Measurements from ENCODE around the gene ENC1. TPM values are rescaled to one million over a fixed set of nuclear protein-coding genes. Genes with fewer than 3 reads are reported as not detected.

The ENC1 gene
- total RNA-seq, 1 donor from 2014 or later, result 71.7 TPM

DNA sequence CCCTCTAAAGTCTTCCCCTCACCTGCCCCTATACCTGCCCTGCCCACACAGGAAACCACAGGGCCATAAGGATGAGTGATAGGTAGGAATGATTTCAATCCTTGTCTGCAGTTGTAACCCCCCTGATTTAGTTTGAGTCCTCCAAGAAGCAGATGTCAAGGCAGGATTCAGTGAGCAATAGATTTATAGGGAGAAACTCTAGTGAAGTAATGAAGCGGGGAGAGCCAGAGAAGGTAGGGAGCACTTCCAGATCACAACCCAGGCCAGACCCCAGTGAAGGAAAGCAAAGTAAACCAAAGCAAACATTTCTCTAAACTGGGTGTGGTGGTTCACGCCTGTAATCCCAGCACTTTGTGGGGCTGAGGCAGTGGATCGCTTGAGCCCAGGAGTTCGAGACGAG, 22.4 kb downstream of the ENC1 start:
- Mint-ChIP-seq H3K36me3 (ENCODE audit: insufficient read depth) (no peaks in the 10 kb centered on the region), H3K27ac (no peak overlapping the region), H3K4me1 (ENCODE audit: low read depth) (peaks cover 34% of the 10 kb centered on the region), H3K27me3 (peaks cover 3% of the 10 kb centered on the region), H3K4me3 (ENCODE audit: low read depth) (no peak overlapping the region), H3K9me3 (ENCODE audit: low read depth) (no peaks in the 10 kb centered on the region)
- TF ChIP-seq, protein P1, sequence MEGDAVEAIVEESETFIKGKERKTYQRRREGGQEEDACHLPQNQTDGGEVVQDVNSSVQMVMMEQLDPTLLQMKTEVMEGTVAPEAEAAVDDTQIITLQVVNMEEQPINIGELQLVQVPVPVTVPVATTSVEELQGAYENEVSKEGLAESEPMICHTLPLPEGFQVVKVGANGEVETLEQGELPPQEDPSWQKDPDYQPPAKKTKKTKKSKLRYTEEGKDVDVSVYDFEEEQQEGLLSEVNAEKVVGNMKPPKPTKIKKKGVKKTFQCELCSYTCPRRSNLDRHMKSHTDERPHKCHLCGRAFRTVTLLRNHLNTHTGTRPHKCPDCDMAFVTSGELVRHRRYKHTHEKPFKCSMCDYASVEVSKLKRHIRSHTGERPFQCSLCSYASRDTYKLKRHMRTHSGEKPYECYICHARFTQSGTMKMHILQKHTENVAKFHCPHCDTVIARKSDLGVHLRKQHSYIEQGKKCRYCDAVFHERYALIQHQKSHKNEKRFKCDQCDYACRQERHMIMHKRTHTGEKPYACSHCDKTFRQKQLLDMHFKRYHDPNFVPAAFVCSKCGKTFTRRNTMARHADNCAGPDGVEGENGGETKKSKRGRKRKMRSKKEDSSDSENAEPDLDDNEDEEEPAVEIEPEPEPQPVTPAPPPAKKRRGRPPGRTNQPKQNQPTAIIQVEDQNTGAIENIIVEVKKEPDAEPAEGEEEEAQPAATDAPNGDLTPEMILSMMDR (IDR thresholded peaks at IDR 0.05; ENCODE audit: unreplicated experiment), result no peak
- DNase-seq (ENCODE audit: low spot score, unreplicated experiment), result no peak

DNA sequence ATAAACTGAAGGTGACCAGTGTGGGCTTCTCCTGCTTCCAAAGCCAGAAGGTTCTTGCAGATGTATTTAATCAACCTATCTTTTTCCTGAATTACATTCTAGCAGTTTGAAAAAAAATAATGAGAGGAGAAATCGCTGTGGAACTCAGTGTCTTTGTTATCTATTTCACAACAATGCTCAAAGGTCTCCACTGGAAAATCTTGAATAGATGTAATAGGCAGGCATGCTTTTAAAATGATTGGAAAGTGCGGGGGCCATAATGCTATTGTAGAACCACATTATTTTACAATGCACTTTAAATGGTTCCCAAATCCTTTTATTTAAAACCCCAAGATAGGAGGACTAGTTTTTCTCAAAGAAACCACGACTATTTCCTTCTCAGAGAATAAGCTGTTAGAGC, 23.3 kb downstream of the ENC1 start:
- Mint-ChIP-seq H3K27me3 (peaks cover 3% of the 10 kb centered on the region), H3K4me1 (ENCODE audit: low read depth) (peaks cover 29% of the 10 kb centered on the region), H3K27ac (no peak overlapping the region), H3K4me3 (ENCODE audit: low read depth) (no peak overlapping the region), H3K36me3 (ENCODE audit: insufficient read depth) (no peaks in the 10 kb centered on the region), H3K9me3 (ENCODE audit: low read depth) (no peaks in the 10 kb centered on the region)
- DNase-seq (ENCODE audit: low spot score, unreplicated experiment), result no peak
- TF ChIP-seq, protein P1 (IDR thresholded peaks at IDR 0.05; ENCODE audit: unreplicated experiment), result no peak

DNA sequence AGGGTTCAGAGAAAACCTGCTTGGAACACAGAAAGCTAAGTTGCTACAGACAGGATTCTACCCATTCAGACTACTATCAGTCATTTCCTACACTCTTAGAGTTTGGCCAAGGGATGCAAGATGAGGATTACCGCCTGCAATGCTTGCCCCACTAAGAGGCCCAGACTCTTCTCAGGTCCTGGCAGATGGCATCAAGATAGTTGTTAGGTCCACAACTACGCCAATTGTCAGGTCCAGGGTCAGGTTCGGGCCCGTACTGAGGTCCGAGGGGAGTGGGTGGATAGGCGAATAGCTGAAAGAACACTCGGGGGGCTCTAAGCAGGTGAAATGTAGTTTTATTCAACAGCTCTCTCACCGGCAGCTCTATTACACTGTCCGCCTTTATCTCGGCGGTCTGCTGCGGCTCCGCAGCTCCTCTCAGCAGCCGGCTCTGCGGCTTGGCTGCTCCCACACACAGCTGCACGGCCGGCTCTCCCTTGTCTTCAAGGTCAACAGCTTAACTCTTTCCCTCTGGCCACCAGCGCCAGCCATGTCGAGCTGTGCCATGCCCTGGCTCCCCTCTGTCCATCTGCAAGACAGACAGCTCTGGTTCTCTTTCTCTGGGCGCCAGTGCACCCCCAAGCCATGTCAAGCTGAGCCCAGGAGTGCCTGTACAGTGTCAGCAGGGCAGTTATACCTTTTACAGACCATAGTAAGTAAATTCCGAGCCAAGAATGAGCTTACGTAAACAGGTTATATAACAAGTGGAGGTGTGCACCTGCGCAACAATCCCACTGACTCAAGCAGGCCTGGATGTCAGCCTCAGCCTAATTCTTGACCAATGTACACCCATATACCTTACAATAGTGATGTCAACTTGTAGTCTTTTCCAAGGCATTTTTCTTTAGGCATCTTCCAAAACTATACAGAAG, 24.0 kb downstream of the ENC1 start:
- TF ChIP-seq, protein P1 (IDR thresholded peaks at IDR 0.05; ENCODE audit: unreplicated experiment), result no peak
- Mint-ChIP-seq H3K36me3 (ENCODE audit: insufficient read depth) (no peaks in the 10 kb centered on the region), H3K27me3 (peaks cover 3% of the 10 kb centered on the region), H3K9me3 (ENCODE audit: low read depth) (no peaks in the 10 kb centered on the region), H3K4me3 (ENCODE audit: low read depth) (no peak overlapping the region), H3K27ac (no peak overlapping the region), H3K4me1 (ENCODE audit: low read depth) (peaks cover 29% of the 10 kb centered on the region)
- DNase-seq (ENCODE audit: low spot score, unreplicated experiment), result no peak

DNA sequence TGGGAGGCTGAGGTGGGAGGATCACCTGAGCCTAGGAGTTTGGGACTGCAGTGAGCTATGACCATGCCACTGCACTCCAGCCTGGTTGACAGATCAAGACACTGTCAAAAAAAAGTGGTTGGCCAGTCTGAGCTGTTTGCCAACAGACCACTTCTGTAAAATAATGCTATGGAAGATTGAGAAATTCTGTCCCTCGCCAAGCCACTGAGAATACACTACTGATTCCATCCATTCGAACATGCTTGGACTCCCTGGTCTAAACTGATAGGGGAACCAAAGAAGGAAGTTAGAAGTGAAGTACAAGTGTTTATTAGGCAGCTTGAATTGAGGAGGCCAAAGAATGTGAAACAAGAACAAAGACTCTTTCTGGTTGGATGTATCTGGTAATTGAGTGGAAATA, 27.2 kb downstream of the ENC1 start:
- no peak for DNase-seq (ENCODE audit: low spot score, unreplicated experiment)
- Mint-ChIP-seq H3K4me1 (ENCODE audit: low read depth) (peaks cover 31% of the 10 kb centered on the region), H3K27ac (no peak overlapping the region), H3K9me3 (ENCODE audit: low read depth) (no peaks in the 10 kb centered on the region), H3K36me3 (ENCODE audit: insufficient read depth) (no peaks in the 10 kb centered on the region), H3K27me3 (no peaks in the 10 kb centered on the region), H3K4me3 (ENCODE audit: low read depth) (no peak overlapping the region)
- TF ChIP-seq, protein P1 (IDR thresholded peaks at IDR 0.05; ENCODE audit: unreplicated experiment), result no peak

DNA sequence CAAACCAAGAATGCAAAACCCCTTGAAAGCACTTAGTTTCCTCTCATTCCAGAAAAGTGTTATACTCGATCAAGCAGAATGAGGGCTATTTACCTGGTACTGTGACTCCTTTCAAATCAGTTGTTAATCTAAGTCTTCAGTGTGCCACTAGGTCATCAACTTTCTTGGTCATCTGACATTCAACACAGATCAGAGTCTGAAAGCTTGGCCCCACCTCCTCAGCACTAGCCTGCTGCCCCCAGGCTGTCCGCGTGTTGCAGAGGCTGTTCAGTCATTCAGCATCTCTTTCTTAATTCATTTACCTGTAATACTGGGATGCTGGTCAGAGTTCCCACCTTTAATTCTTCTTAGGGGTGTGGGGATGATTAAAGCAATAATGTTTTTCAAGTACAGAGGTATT, 28.5 kb downstream of the ENC1 start:
- H3K9me3 Mint-ChIP-seq (ENCODE audit: low read depth), result no peaks in the 10 kb centered on the region
- no peaks in the 10 kb centered on the region for H3K27me3 Mint-ChIP-seq
- TF ChIP-seq, protein P1 (IDR thresholded peaks at IDR 0.05; ENCODE audit: unreplicated experiment), result no peak
- no peak for DNase-seq (ENCODE audit: low spot score, unreplicated experiment)
- no peak overlapping the region for H3K27ac Mint-ChIP-seq
- H3K4me1 Mint-ChIP-seq (ENCODE audit: low read depth), result peaks cover 21% of the 10 kb centered on the region
- no peaks in the 10 kb centered on the region for H3K36me3 Mint-ChIP-seq (ENCODE audit: insufficient read depth)
- no peak overlapping the region for H3K4me3 Mint-ChIP-seq (ENCODE audit: low read depth)
